GM19463 (cell line): Measurements from ENCODE around the gene STON2.

ENCODE experiments used
- ATAC-seq: cut with Tn5 transposase; IDR thresholded peaks from one replicate; pipeline ENCODE4 v1.9.1; 2021; ENCODE audit warnings: mild to moderate bottlenecking, moderate library complexity; ENCODE audit not compliant: unreplicated experiment

Gene STON2

DNA sequence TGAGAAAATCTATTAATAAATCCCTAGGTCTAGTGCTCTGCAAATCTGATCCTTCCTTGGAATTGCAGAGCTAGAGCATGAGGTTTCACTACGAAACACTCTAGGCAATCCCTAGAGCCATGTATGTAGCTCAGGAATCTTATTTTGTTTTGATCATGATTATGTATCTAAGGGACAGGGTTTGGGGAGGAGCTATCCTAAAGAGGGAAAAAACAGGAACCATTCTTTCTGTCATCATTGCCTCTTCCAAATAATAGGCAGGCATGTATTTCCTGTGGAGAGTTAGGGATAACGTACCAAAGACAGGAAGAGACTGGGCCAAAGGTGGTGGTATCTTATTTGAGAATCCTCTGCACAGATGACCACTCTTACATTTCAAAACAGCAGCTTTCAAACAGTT is 90.6 kb downstream of the STON2 start:
- ATAC-seq: no peak

DNA sequence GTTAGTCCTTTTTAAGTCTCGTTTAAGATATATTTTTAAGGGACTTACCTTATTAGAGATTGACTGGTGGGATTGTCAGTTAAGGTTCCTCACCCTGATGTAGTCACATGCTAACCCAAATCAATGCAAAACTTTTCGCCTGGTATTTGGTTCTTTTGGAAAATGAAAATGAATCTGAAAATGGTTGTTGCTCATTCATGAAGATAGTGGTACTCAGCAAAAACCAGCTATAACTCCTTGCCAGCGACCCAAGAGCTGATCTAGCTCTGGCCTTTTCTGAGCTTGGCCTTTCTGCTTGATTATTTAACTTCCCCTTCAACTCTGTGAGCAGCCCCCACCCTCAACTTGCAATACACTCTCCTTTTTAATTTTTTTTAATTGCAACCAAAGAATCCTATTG is 94.4 kb downstream of the STON2 start:
- no peak for ATAC-seq

DNA sequence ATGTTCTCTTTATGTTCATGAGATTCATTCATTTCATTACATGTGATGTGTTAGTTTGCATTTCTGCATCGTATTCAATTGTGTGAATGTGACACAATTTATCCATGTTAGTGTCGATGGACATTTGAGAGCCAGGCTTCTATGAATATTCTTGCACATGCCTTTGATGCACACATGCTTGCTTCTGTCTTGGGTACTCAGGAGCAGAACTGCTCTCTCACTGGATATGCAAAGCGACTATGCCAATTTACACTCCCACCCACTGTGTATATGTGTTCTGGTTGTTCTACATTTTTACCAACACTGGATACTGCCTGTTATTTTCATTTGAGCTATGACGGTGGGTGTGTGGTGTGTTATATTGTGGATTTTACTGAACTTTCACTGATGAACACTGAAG is 95.1 kb downstream of the STON2 start:
- ATAC-seq: no peak

DNA sequence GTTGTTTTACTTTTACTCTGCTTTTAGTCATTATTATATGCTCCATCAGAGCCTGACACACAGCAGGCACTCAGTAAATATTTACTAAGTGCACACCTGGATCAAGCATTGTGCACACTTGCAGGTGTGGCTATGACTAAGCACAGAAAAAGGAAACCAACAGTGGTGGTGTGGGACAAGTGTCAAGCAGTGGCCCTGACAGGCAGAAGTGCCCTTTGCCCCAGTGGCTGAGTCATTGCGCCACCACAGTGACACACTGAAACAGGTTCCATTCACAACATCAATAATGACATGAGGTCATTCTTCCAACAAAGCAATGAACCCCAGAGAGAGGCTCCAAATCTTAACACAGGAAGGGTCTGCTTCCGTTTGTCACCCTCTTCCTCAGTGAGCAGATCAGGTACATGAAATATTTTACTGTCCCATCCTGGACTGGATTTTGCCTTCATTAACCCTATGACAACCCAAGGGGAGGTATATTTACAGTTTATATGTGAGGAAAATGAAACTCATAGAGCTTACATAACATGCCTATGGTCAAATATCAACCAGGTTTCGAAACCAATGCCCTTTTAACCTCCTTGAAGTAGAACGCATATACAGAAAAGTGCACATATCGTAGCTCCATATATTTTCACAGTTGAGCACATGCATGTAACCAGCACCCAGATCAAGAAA is 96.7 kb downstream of the STON2 start:
- ATAC-seq: peak; percentile 98

DNA sequence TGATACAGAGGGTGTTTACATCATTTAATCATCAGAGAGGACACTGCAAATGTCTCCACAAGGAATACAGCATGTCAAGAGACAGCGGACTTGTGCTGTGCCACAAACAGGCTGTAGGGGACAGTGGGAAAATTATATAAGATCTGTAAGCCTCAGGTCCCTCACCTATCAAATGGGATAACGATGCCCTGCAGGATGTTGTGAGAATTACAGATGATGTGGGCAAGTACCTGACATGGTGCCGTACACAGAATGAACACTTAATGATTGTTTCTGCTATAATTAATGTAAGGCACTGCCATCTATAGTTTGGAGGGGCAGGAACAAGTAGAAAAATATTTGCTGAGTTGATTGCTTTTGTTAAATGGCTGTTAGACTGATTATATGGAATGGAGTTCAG is 97.5 kb downstream of the STON2 start:
- no peak for ATAC-seq

DNA sequence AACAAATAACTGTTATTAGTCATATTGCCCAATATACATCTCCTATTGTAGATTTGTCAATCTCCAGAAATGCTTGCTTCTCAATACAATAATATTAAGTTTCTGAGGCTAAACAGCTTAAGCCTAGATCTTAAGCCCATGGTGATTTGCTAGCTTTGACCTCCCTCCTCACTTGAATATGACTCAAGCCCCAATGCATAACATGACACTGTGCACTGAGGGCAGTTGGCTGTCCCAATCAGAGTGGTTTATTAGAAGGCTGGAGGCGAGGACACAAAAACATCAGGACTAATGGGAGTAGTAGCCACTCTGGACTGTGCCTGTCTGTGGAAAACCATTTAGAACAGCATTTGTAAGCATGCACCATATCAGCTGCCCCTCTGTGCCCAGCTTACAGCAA is 98.3 kb downstream of the STON2 start:
- no peak for ATAC-seq

DNA sequence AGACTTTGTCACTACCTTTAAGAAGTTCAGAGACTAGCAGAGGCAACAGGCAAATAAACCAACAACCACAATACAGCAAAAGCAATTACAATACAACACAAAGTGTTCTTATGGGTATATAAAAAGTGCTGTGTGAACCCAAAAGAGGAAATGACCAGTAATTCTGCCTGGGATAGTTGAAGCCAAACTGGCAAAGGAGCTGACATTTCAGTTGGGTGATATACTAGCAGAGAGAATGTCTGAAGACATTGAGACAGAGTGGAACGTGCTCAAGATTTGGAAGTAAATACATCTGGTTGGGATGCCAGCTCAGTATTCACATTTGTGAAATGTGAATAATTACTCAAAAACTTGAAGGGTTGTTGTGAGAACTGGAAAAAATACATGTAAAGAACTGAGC is 98.8 kb downstream of the STON2 start:
- no peak for ATAC-seq

DNA sequence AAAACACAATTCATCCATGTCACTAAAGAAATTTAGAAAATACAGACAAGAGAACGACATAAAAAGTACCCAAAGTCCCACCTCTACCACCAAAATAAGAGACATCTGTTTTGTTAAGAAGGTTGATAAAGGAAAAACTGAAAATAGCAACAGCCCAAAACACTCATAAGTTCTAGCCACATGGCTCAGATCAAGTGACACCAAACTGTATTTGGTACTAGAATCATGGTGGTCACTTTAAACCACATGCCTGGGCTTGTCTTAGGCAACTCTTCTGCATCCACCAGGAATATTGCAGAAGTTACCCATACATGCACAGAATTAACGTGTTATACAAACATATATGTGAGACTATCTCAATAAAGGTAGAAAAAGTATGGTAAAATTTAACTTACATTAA is 101.2 kb downstream of the STON2 start:
- ATAC-seq: no peak

DNA sequence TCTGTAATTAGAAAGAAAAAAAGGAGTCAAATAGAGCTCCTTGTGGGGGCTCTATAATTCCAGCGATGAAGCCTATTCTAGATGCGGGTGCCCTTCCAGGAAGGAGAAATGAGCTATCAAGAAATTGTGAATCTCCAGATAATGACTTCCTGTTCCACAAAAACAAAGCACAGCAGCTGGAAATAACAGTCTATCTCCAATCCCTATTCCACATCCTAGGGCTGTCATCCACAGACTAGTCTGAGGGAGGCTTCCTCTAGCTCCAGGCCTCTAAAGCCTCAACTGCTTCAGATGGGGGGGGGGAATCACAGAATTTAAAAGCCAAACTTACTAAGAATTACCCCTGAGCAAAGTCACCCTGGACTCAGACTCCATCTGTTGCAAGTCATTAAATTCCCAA is 102.0 kb downstream of the STON2 start:
- no peak for ATAC-seq

DNA sequence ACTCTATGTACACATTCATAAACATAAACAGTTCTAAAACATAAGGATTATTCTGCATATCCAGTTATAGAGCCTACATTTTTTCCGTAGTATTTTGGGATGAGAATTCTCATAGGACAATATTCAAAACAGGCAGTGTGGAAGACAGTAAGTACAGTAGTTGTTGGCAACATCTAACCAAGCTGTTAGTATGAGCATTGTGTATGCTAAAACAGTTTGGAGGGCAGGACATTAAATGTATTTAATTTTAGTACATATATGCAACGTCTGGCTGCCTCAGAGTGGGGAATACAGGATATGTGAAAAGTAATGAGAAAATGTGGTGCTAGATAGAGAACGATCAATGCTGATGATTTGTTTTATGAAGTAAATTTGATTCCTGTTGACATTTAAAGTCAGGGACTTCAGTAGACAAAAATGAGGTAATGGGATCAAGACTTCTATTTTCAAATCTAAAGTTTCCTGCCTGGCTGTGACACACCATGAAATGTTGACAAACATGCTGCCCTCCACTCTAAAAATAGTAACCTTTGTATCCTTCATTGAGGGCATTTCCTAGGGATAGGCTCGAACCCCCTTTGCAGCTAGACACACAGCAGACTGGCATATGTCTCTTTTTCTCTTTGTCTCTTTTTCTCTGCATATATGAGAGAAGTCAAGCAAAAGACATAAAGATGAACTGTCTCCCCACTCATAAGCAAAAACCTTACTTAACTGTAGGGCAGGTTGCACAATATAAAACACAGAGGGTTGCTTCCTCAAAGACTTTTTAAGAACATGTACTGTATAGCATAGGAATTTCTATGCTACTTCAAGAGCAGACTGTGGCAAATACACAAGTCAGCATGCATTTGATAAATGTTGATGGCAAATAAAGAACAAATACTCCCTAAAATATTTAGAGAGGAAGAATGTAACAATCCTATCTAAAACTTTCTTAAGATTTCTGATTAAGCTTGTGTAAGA is 103.9 kb downstream of the STON2 start:
- ATAC-seq: no peak

DNA sequence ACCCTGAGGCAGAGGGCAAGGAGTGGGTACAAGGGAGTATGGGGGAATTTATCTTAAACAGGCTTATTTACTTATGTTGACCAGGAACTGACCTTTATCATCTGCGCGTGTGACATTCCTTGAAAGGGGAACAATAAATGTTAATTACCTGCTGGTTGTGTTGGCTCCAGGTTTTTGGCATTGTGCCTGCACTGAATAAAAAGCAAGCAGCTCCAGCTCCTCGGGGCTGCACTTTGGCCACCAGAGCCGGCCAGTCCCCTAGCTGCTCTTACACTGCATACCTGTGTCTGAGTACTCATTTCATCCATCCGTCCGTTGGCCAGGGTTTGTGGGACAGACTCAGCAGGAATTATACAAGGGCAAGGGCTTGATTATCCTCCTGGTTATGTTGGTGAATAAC is 110.6 kb downstream of the STON2 start:
- no peak for ATAC-seq

DNA sequence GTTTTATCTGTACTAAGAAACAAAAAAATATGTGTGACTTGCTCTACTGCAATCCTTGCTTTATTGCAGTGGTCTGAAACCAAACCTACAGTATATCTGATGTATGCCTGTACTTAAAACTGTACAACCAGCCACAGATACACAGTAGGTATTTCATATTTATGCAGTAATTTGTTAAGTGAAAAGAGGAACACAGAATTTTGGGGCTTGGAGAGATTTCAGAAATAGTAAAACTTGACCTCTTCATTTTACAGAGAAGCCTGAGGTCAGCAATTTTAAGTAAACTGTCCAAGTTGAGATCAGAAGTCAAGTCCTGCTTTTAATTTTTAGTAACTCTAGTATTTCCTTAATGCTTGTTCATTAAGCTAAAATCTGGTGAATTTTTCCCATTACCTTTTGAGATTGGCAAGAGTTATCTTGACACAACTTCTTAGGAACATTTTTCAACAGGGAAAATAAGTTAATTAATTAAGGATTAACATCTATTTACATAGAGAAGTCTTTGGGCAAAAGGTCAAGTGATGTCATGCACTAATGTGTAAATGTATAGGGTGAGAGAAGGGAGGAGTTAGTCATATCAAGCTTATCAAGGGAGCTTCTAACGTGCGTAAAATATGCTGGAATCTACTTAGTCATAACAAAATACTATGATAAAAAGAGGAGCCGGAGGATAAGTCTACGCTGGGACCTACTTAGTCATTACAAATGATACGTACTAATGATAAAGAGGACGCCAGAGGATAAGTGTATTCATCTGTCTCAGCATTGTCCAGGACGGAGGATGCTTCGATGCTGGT is 113.4 kb downstream of the STON2 start:
- no peak for ATAC-seq

DNA sequence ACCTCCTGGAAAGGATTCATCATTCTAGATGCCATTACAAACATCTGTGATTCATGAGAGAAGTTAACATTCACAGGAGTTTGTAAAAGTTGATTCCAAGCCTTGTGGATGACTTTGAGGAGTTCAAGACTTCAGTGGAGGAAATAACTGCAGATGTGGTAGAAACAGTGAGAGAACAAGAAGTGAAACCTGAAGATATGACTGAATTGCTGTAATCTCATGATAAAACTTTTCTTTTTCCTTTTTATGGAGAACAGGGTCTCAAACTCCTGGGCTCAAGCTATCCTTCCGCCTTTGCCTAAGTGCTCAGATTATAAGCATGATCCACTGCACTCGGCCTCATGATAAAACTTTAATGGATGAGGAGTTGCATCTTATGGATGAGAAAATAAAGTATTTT is 114.9 kb downstream of the STON2 start:
- ATAC-seq: no peak

DNA sequence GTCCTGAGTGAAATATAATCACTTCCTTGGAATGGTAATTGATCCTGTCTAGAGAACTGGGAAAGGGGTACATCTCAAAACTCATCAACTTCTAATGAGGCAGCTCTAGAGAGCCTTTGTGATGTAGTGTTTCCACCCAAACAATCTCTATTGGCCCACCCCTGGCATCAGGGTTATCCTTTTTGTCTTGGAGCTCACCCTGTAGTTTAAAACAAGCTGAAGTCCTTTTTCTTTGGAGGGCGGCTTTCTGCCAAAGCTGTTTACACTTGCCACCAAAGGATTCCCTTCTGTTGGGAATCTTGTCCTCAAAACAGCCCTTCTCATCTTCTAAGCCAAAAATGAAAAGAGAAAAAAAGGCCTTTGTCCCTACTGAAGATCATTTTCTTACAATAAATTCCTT is 118.8 kb downstream of the STON2 start:
- ATAC-seq: no peak

DNA sequence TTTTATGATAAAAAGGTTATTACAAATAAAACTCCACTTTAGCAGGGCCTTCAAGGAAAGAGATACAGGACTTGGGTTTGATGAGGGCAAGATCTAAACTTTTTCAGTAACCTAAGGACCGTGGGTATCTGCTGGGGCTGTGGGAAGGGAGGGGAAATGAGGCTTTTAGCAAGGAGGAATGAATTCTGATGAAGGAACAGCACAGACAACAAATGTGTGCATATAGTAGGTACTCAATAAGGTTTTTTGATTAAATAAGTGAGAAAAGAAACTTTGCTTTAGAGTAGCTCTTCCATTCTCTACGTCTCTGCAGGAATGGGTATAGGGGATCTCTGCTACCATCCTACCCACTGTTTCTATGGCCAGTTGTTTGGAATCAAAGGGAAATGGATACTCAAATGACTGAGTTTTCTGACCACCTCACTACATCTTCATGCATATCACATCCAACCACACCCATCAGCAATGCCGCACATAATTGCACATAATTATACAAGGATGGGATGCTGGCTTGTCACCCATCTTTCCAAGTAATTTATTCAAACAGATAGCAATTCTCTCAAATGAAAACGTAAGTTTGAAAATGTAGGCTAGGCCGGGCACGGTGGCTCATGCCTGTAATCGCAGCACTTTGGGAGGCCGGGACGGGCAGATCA is 119.9 kb downstream of the STON2 start:
- no peak for ATAC-seq

DNA sequence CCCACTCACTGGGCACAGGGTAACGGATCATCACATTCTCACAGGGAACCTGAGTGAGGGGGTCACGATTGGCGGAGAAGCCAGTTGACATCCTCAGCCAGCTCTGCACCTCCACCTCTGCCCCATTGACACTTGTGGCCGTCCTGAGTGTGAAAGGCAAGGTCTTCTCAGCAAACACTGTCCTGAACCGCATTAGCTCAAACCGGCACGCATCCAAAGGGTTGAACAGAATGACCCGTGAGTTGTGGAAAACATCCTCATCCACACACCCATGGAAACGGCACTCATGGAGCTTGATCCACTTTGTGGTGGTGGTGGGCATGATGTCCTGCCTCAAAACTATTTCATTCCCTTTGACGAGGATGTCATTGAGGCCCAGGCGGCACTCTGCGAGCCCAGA is 123.0 kb downstream of the STON2 start:
- no peak for ATAC-seq

DNA sequence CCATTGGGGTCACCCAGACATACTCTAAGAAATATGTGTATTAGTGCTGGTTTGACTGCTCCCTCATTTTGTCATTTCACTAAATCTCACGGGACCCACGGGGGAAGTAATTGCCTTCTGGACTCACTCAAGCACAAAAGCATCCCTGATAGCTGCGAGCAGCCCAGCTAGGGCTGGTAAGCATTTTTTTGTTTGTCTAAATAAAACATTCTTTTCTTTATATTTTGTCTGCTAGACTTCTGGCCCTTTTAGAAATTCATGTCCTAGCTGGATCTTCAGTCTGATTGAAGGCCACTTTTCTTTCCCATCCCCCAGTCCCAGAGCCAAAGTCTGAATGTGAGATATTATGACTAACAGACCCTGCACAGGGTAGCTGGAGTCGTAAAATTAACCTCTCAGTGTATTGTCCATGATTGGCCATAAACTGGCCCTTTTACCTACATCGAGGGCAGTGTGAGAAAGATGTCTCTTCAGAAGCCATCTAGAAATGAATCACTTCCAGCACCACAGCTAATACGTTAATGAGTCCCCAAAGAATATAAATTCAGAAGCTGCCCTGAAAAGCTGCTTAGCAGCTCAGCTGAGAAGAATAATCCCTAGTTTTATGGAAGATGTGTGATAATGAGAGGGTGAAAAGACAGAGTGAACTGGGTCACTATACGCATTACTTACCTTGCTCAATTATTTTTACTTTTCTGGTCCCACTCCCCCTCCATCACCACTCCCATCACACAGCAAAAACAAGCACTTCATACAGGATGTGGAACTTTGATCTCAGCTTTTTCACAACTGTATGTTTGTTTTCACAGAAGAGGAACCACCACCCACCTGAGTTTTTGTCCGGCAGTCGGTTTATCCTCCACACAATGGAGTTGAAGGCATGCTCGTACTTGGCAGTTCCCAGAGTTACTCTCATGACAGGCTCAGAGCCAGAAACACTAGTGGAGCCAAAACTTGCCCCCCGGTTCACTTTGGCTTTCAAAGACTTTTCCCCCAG is 123.8 kb downstream of the STON2 start:
- peak; percentile 75 for ATAC-seq

DNA sequence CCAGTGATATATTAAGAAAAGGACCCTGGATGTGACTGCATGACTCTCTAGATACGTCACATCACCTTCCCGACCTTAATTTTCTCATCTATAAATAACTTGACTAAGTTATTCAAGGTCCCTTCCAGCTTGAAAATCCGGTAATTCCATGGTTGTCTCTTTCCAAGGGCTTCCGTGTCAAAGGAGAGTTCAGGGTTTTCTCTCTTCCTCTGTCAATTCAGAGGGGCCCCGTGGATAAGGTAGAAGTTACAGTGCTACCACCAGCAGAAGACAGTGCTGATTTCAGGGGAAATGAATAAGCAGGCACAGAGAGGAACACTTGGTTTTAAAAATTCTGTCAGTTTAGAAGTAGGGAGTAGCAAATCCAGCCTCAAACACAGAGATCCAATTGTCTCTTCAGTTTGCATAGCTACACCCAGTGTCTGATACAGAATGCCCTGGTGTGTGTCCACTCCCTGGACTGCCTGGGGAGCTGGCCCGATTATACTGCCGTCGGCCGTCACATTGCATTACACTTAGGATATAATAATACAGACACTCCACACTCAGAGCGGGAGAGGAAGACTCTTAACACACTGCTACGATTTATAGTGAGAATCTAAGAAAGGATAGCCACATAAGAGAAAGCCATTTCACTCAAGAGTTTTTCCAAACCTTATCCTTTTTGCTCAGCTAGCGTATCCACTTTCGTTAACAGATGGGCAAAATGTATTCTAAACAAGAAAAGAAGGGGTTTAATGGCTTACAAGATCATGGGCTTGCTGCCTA is 124.6 kb downstream of the STON2 start:
- no peak for ATAC-seq

DNA sequence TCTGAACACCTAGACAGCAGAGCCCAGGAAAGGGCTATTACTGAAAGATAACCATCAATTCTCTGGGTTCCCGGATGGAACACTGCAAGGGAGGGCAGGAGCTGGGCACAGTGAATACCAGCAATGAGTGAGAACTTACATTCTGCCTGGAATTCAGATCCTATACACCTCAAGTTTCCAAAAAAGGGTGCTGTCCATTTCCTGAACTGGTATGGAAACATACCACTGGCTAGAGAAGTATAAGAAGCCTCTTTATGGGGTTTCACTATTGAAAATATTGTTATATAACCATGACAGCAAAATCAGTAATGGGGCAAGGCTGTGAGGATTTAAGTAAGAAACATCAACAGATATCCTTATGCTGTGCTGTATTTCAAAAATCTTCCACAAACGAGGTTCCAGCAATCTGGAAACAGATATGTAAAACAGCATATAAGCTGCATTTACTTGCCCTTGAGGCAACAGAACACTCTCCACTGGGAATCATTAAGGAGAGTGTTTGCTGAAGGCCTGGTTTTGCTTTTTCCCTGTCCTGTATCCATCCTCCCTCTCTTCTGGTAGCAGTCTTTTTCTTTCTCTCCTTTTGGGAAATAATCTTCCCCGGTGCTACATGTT is 126.1 kb downstream of the STON2 start:
- no peak for ATAC-seq
